Activated B cell treated with CpG ODN at 0.5 μM for 24 hours (primary cell): ENCODE results near the gene PDZRN3. TPM values are rescaled to one million over a fixed set of nuclear protein-coding genes. Genes with fewer than 3 reads are reported as not detected.

ENCODE experiments used
- ATAC-seq: fragments of 200-7000 bp; cut with Tn5 transposase; one replicate; pipeline ENCODE4 v1.10.0; 2021; ENCODE audit warnings: low read depth, mild to moderate bottlenecking, moderate library complexity
- CTCF ChIA-PET: fragments of 350-600 bp; sonication (Branson Sonifier 250); formaldehyde crosslinking; loops from one replicate; lab custom pipeline; 2021; ENCODE audit warnings: antibody characterized with exemption; lab: Charles Lee
- POLR2A ChIA-PET: fragments of 350-600 bp; sonication (Branson Sonifier 250); formaldehyde crosslinking; loops from one replicate; lab custom pipeline; 2021; ENCODE audit warnings: antibody characterized with exemption; lab: Charles Lee
- DNase-seq: peaks from one replicate; pipeline ENCODE4 v3.0.0; 2022
- H3K27ac Mint-ChIP-seq: one replicate; pipeline ENCODE4 v1.8.0; 2020; ENCODE audit warnings: mixed read lengths
- H3K27me3 Mint-ChIP-seq: one replicate; pipeline ENCODE4 v1.8.0; 2021; ENCODE audit warnings: mixed read lengths
- H3K36me3 Mint-ChIP-seq: one replicate; pipeline ENCODE4 v1.8.0; 2021; ENCODE audit warnings: low read depth, mixed read lengths
- H3K4me1 Mint-ChIP-seq: one replicate; pipeline ENCODE4 v1.8.0; 2021; ENCODE audit warnings: mixed read lengths
- H3K4me3 Mint-ChIP-seq: one replicate; pipeline ENCODE4 v1.8.0; 2020; ENCODE audit warnings: mild to moderate bottlenecking, mixed read lengths
- H3K9me3 Mint-ChIP-seq: one replicate; pipeline ENCODE4 v1.8.0; 2020; ENCODE audit warnings: mixed read lengths
- CTCF ChIP-seq: fragments of 200-600 bp; IDR thresholded peaks from one replicate; pipeline ENCODE4 v1.8.0; 2022; ENCODE audit warnings: antibody characterized with exemption, mild to moderate bottlenecking
- intact Hi-C: fragments of 100-400 bp; cut with micrococcal nuclease; formaldehyde crosslinking; loops from one replicate; pipeline ENCODE4 v1.15.1; 2024
- total RNA-seq: library from RNA; stranded (reverse); gene quantifications from 2 replicates; pipeline ENCODE4 v1.2.3, GENCODE V29; 2022

The PDZRN3 gene
- total RNA-seq, 1 donor from 2014 or later = not detected

DNA sequence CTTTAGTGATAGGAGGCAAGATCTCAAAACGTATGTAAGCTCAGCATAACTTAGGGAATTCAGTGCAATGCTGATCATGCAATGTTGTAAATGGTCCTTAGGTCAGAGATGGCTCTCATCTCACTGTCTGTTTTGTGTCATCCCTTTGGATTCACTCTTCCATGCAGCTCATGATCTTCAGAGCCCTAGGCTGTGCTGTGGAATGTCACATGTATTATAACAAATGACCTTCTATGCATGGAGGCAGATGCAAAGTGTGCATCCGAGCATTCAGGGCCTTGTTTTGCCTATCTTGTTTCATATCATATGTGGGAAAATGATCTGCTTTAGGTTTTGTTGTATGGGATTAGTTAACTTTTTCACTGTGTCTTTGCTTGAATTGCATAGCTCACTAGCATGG, 40.5 kb upstream of the PDZRN3 start:
- no peak overlapping the region for H3K27ac Mint-ChIP-seq
- no peak for ATAC-seq
- H3K4me3 Mint-ChIP-seq = no peak overlapping the region
- ChIA-PET POLR2A (no interaction called here), CTCF (no interaction called here)
- no peak for DNase-seq
- TF ChIP-seq CTCF = no peak
- no peaks in the 10 kb centered on the region for H3K4me1 Mint-ChIP-seq
- H3K9me3 Mint-ChIP-seq = no peaks in the 10 kb centered on the region
- intact Hi-C loops = no loop called here
- H3K27me3 Mint-ChIP-seq = no peaks in the 10 kb centered on the region
- no peaks in the 10 kb centered on the region for H3K36me3 Mint-ChIP-seq

- CTCF ChIA-PET = no interaction called here
- intact Hi-C loops = no loop called here
- Mint-ChIP-seq H3K4me1 (no peaks in the 10 kb centered on the region), H3K9me3 (no peaks in the 10 kb centered on the region), H3K36me3 (no peaks in the 10 kb centered on the region), H3K4me3 (no peak overlapping the region), H3K27ac (no peak overlapping the region), H3K27me3 (no peaks in the 10 kb centered on the region)
- ATAC-seq (no peak), DNase-seq (no peak)
- TF ChIP-seq CTCF = no peak
- POLR2A ChIA-PET = no interaction called here
These were observed 39.6 kb upstream of the PDZRN3 start for GRCh38 chr3:73664389-73664788.

GRCh38 chr3:73663495-73663894, 38.8 kb upstream of the PDZRN3 start:
- no peaks in the 10 kb centered on the region for H3K36me3 Mint-ChIP-seq
- no peak for DNase-seq
- H3K27ac Mint-ChIP-seq = no peak overlapping the region
- no peaks in the 10 kb centered on the region for H3K27me3 Mint-ChIP-seq
- ChIA-PET POLR2A (no interaction called here), CTCF (no interaction called here)
- H3K4me3 Mint-ChIP-seq = no peak overlapping the region
- intact Hi-C loops = no loop called here
- no peaks in the 10 kb centered on the region for H3K4me1 Mint-ChIP-seq
- no peak for TF ChIP-seq CTCF
- H3K9me3 Mint-ChIP-seq = no peaks in the 10 kb centered on the region
- ATAC-seq = no peak

- intact Hi-C loops = no loop called here
- Mint-ChIP-seq H3K27me3 (no peaks in the 10 kb centered on the region), H3K4me3 (no peak overlapping the region), H3K4me1 (no peaks in the 10 kb centered on the region), H3K27ac (no peak overlapping the region), H3K36me3 (no peaks in the 10 kb centered on the region), H3K9me3 (no peaks in the 10 kb centered on the region)
- ChIA-PET CTCF (no interaction called here), POLR2A (no interaction called here)
- TF ChIP-seq CTCF = no peak
- no peak for ATAC-seq
- DNase-seq = no peak
These were observed 36.5 kb upstream of the PDZRN3 start for GRCh38 chr3:73661265-73661664.

GRCh38 chr3:73658227-73658626, 33.5 kb upstream of the PDZRN3 start:
- Mint-ChIP-seq H3K9me3 (no peaks in the 10 kb centered on the region), H3K27ac (no peak overlapping the region), H3K4me1 (no peaks in the 10 kb centered on the region), H3K4me3 (no peak overlapping the region), H3K27me3 (no peaks in the 10 kb centered on the region), H3K36me3 (no peaks in the 10 kb centered on the region)
- intact Hi-C loops = no loop called here
- DNase-seq (no peak), ATAC-seq (no peak)
- TF ChIP-seq CTCF = no peak
- CTCF ChIA-PET = no interaction called here
- POLR2A ChIA-PET = no interaction called here
